Sigmoid colon (tissue), 4 donors: ENCODE data around the gene MYPOP.

ENCODE experiments used
- CTCF ChIP-seq, 4 experiments: fragments of 450-650 bp in 3 of 4; fragments of 200-600 bp in 1 of 4; IDR thresholded peaks; one replicate each; pipeline ENCODE4 v1.5.1; 2016 to 2019; ENCODE audit warnings: antibody characterized with exemption in 4 of 4, mild to moderate bottlenecking in 3 of 4, moderate library complexity in 2 of 4
- EP300 ChIP-seq, 4 donors: sonication (generic); formaldehyde crosslinking; IDR thresholded peaks; one replicate each; pipeline ENCODE4 v1.6.1; 2017; ENCODE audit warnings: antibody characterized with exemption in 4 of 4
- POLR2A ChIP-seq, 2 donors: fragments of 450-650 bp; IDR thresholded peaks; one replicate each; pipeline ENCODE4 v1.6.1; 2016; ENCODE audit warnings: antibody characterized with exemption in 2 of 2, mild to moderate bottlenecking in 2 of 2, moderate library complexity in 2 of 2

- TF ChIP-seq EP300 (IDR thresholded peaks at IDR 0.05) (no peak), CTCF (IDR thresholded peaks at IDR 0.05) (no peak), POLR2A (IDR thresholded peaks at IDR 0.05) (no peak)
Measured at GRCh38 chr19:45917421-45918091, 15.1 kb upstream of the MYPOP start.
